ENCODE data around the gene CILP2. TPM values are rescaled to one million over a fixed set of nuclear protein-coding genes. Genes with fewer than 3 reads are reported as not detected.

CILP2 gene
- total RNA-seq, 2 donors from 2014 or later, result 3.6 to 9.9 TPM

- H3K9ac ChIP-seq (ENCODE audit: extremely low read depth, low read length, poor library complexity, severe bottlenecking), result no peak overlapping the region
- Mint-ChIP-seq H3K27me3 (ENCODE audit: insufficient read depth) (no peaks in the 10 kb centered on the region), H3K4me1 (no peaks in the 10 kb centered on the region), H3K9me3 (no peaks in the 10 kb centered on the region), H3K36me3 (ENCODE audit: low read depth) (peaks cover 30% of the 10 kb centered on the region), H3K27ac (no peak overlapping the region), H3K4me3 (no peak overlapping the region)
- H3K9me3 ChIP-seq (ENCODE audit: control insufficient read depth, low read length), result no peaks in the 10 kb centered on the region
- no peak overlapping the region for H3K27ac ChIP-seq (ENCODE audit: low read depth, low read length)
- H3K4me1 ChIP-seq (ENCODE audit: control insufficient read depth, insufficient read depth, low read length), result no peaks in the 10 kb centered on the region
- peaks cover 11% of the 10 kb centered on the region for H3K36me3 ChIP-seq (ENCODE audit: control insufficient read depth, insufficient read depth, low read length)
- 94 to 97% methylated on average over 19 to 24 of the region's 25 CpGs for WGBS, 2 experiments (ENCODE audit: insufficient coverage in 1 of 2, insufficient read length in 1 of 2)
- TF ChIP-seq, protein P1, sequence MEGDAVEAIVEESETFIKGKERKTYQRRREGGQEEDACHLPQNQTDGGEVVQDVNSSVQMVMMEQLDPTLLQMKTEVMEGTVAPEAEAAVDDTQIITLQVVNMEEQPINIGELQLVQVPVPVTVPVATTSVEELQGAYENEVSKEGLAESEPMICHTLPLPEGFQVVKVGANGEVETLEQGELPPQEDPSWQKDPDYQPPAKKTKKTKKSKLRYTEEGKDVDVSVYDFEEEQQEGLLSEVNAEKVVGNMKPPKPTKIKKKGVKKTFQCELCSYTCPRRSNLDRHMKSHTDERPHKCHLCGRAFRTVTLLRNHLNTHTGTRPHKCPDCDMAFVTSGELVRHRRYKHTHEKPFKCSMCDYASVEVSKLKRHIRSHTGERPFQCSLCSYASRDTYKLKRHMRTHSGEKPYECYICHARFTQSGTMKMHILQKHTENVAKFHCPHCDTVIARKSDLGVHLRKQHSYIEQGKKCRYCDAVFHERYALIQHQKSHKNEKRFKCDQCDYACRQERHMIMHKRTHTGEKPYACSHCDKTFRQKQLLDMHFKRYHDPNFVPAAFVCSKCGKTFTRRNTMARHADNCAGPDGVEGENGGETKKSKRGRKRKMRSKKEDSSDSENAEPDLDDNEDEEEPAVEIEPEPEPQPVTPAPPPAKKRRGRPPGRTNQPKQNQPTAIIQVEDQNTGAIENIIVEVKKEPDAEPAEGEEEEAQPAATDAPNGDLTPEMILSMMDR (conservative IDR thresholded peaks at IDR 0.05), result no peak
- no peaks in the 10 kb centered on the region for H3K27me3 ChIP-seq (ENCODE audit: control insufficient read depth, insufficient read depth, low read length, poor library complexity, severe bottlenecking)
- no peak overlapping the region for H3K4me3 ChIP-seq (ENCODE audit: low read length)
- no peak for DNase-seq
Measured at GRCh38 chr19:19568802-19569756, 31.0 kb downstream of the CILP2 start.

DNA sequence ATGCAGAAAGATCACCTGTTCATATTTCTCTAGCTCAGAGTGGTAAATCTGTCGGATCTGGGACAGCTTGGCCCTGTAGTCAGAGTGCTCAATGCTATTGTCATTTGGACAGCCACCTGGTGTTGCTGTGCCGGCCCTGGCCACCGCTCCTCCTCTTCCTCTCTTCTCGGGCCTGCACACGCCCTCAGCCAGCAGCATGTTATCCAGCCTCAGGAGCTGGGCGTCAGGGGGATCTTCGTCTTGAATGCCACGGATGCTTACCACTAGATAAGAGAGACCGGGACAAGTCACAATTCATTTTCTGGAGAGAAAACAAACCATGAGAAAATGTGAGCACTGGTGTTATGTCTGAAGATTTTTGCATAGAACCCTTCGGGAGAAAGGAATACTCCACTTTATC lies 32.5 kb downstream of the CILP2 start:
- H3K27me3 Mint-ChIP-seq (ENCODE audit: insufficient read depth), result no peaks in the 10 kb centered on the region
- H3K9me3 ChIP-seq (ENCODE audit: control insufficient read depth, low read length), result no peaks in the 10 kb centered on the region
- H3K9ac ChIP-seq (ENCODE audit: extremely low read depth, low read length, poor library complexity, severe bottlenecking), result no peak overlapping the region
- peaks cover 18% of the 10 kb centered on the region for H3K36me3 Mint-ChIP-seq (ENCODE audit: low read depth)
- no peak overlapping the region for H3K4me3 Mint-ChIP-seq
- 85% methylated on average over 6 to 10 of the region's 10 CpGs for WGBS, 2 experiments (ENCODE audit: insufficient coverage in 1 of 2, insufficient read length in 1 of 2)
- peaks cover 7% of the 10 kb centered on the region for H3K4me1 Mint-ChIP-seq
- H3K4me1 ChIP-seq (ENCODE audit: control insufficient read depth, insufficient read depth, low read length), result no peaks in the 10 kb centered on the region
- no peak for DNase-seq
- H3K9me3 Mint-ChIP-seq, result no peaks in the 10 kb centered on the region
- H3K4me3 ChIP-seq (ENCODE audit: low read length), result no peak overlapping the region
- no peaks in the 10 kb centered on the region for H3K27me3 ChIP-seq (ENCODE audit: control insufficient read depth, insufficient read depth, low read length, poor library complexity, severe bottlenecking)
- TF ChIP-seq, protein P1 (conservative IDR thresholded peaks at IDR 0.05), result no peak
- no peak overlapping the region for H3K27ac Mint-ChIP-seq
- H3K36me3 ChIP-seq (ENCODE audit: control insufficient read depth, insufficient read depth, low read length), result peaks cover 6% of the 10 kb centered on the region
- no peak overlapping the region for H3K27ac ChIP-seq (ENCODE audit: low read depth, low read length)

- H3K4me1 Mint-ChIP-seq, result peaks cover 11% of the 10 kb centered on the region
- Histone ChIP-seq H3K9me3 (ENCODE audit: control insufficient read depth, low read length) (no peaks in the 10 kb centered on the region), H3K9ac (ENCODE audit: extremely low read depth, low read length, poor library complexity, severe bottlenecking) (no peak overlapping the region), H3K36me3 (ENCODE audit: control insufficient read depth, insufficient read depth, low read length) (peaks cover 6% of the 10 kb centered on the region), H3K27ac (ENCODE audit: low read depth, low read length) (no peak overlapping the region), H3K4me1 (ENCODE audit: control insufficient read depth, insufficient read depth, low read length) (no peaks in the 10 kb centered on the region), H3K4me3 (ENCODE audit: low read length) (no peak overlapping the region), H3K27me3 (ENCODE audit: control insufficient read depth, insufficient read depth, low read length, poor library complexity, severe bottlenecking) (no peaks in the 10 kb centered on the region)
- H3K27me3 Mint-ChIP-seq (ENCODE audit: insufficient read depth), result no peaks in the 10 kb centered on the region
- no peak for DNase-seq
- peaks cover 18% of the 10 kb centered on the region for H3K36me3 Mint-ChIP-seq (ENCODE audit: low read depth)
- 90 to 92% methylated on average over 8 to 11 of the region's 11 CpGs for WGBS, 2 experiments (ENCODE audit: insufficient coverage in 1 of 2, insufficient read length in 1 of 2)
- TF ChIP-seq, protein P1 (conservative IDR thresholded peaks at IDR 0.05), result no peak
- H3K27ac Mint-ChIP-seq, result no peak overlapping the region
- no peak overlapping the region for H3K4me3 Mint-ChIP-seq
- H3K9me3 Mint-ChIP-seq, result no peaks in the 10 kb centered on the region
Measured at GRCh38 chr19:19571071-19571786, 33.2 kb downstream of the CILP2 start.

All from endodermal cell (in vitro differentiated cells).